ENCODE measurements around the gene PPP4R3B. TPM values are rescaled to one million over a fixed set of nuclear protein-coding genes. Genes with fewer than 3 reads are reported as not detected.

PPP4R3B gene
- polyA plus RNA-seq, result 59.4 TPM

DNA sequence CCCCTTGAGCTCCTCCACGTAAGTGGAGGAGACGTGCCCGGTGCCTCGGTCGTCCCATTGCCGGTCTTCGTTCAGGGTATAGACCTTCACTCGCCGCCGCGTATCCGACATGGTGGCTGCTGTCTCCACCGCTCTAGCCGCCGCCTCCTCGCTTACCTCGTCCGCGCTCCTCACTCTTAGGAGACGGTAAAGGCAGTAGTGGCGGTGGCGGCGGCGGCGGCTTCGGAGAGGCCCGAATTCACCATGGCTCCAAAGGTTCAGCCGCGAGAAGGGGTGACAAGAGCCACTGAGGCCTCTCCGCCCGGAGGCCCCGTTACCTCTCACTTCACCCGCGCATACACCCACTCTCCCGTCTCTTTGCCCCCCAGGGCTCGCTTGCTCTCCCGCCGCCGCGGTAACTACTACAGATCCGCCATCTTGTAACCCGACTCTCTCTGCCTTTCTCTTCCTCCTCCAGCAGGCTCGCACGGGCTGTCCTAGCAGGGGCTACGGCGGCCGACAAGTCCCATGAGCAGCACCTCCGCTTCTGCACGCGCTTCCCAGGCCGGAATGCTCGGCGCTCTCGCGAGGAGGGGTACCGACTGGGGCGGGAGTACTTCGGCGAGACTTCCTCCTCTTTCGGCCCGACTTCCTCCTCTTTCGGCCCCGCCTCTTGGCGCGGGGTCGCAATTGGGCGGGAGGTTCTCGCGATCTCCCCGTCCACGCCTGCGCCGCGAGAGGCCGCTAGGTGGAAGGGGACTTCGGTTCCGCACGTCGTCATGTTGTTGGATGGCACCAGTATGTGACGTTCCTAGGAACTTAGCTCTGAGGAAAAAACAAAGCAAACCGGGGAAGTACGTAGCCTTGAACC, at the start of gene PPP4R3B:
PPP4R3B (minus strand) TSS at position 448 of the 850 bp plus-strand sequence; CDS start at position 111, 337 bp downstream.
- Mint-ChIP-seq H3K36me3 (peaks cover 6% of the 10 kb centered on the region), H3K27ac (no peak within 1 kb of the TSS), H3K4me3 (no peak within 1 kb of the TSS), H3K27me3 (no peaks in the 10 kb centered on the region), H3K9me3 (no peaks in the 10 kb centered on the region), H3K4me1 (peaks cover 10 to 44% (median 36%) of the 10 kb centered on the region in 3 donors)

DNA sequence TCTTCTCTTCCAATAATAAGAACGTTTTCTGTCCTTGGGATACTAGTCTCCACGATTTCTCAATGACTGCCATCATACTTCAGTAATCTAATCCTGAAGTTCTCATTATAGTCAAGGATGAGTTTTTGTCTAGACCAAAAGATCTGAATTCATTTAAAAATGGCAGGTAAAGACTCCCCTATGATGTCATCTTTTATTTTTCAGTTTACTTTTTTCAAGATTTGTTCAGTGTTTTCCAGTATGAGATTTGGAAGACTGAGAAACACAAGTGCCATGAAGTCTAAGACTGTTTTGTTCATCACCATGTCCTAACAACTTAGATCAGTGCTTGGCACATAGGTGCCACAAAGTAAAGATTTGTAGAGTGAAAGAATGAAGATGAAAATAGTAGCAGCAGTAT, 35.8 kb upstream of the PPP4R3B start:
- Mint-ChIP-seq H3K27me3 (no peaks in the 10 kb centered on the region), H3K36me3 (peaks cover 12% of the 10 kb centered on the region), H3K4me3 (no peak overlapping the region), H3K9me3 (no peaks in the 10 kb centered on the region), H3K4me1 (no peaks in the 10 kb centered on the region), H3K27ac (no peak overlapping the region)

DNA sequence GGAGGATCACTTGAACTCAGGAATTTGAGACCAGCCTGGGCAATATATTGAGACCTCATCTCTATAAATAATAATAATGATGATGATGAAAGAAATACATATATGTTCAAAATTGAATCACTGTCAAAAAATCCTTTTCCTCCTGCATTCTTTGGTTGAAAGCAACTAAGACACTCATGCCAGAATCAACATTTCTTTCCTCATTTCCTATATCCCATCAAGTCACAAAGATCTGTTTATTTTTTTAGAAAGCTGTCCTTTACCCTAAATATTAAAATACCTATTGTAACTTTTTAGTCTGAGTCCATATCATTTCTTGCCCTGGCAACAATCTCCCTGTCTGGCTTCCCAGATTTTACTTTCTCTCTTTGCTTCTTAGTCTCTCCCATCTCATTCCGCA, 31.8 kb upstream of the PPP4R3B start:
- peaks cover 8% of the 10 kb centered on the region for H3K36me3 Mint-ChIP-seq
- no peak overlapping the region for H3K27ac Mint-ChIP-seq
- no peaks in the 10 kb centered on the region for H3K9me3 Mint-ChIP-seq
- H3K27me3 Mint-ChIP-seq, result no peaks in the 10 kb centered on the region
- H3K4me1 Mint-ChIP-seq, result no peaks in the 10 kb centered on the region
- H3K4me3 Mint-ChIP-seq, result no peak overlapping the region

DNA sequence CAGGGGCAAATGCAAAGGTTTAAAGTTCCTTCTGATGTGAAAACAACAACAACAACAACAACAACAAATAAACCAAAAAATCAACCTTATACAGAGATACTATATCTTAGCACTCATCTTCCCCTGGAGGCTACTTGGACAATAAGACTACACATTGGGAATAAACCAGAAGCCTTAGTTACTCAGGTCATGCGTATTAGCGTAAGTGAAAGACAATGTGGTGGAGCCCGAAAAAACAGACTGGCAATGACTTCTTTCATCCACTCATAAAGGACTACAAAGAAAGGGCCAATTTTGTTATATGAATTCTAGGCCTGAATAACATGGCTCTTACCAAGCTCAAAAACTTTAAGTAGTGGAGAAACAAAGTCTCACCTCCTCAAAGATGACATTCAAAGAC, 19.4 kb upstream of the PPP4R3B start:
- Mint-ChIP-seq H3K27me3 (no peaks in the 10 kb centered on the region), H3K4me3 (no peak overlapping the region), H3K4me1 (no peaks in the 10 kb centered on the region), H3K27ac (no peak overlapping the region), H3K9me3 (no peaks in the 10 kb centered on the region), H3K36me3 (peaks cover 5% of the 10 kb centered on the region)

DNA sequence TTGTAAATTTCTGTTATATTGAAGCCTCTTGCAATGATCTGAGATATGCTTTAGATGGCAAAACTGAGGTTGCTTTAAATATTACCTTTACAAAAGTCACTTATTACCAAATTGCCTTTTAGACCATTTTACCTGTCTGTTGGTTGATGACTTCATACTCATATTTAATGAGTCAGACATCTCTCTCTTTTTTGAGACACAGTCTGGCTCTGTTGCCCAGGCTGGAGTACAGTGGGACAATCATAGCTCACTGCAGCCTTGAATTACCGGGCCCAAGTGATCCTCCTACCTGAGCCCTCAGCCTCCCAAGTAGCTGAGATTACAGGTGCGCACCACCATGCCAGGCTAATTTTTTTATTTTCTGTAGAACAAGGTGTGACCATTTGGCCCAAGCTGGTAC, 11.5 kb upstream of the PPP4R3B start:
- peaks cover 4% of the 10 kb centered on the region for H3K36me3 Mint-ChIP-seq
- H3K4me3 Mint-ChIP-seq, result no peak overlapping the region
- H3K4me1 Mint-ChIP-seq, result peaks cover 12 to 28% (median 17%) of the 10 kb centered on the region in 3 donors
- H3K27me3 Mint-ChIP-seq, result no peaks in the 10 kb centered on the region
- H3K9me3 Mint-ChIP-seq, result no peaks in the 10 kb centered on the region
- H3K27ac Mint-ChIP-seq, result no peak overlapping the region

DNA sequence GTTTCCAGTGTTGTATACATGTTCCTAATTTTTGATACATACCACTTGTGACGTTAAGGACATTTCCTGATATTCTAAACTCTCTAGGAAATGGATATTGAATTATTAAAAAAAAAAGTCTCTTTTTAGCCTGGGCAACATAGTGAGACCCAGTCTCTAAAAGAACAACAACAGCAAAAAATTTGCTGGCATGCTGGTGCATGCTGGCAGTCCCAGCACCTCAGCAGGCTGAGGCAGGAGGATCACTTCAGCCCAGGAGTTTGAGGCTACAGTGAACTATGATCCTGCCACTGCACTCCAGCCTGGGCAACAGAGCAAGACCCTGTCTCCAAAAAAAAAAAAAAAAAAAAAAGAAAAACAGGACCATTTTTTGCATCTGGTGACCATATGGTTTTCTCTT, 10.5 kb upstream of the PPP4R3B start:
- Mint-ChIP-seq H3K27me3 (no peaks in the 10 kb centered on the region), H3K36me3 (peaks cover 4% of the 10 kb centered on the region), H3K9me3 (no peaks in the 10 kb centered on the region), H3K27ac (no peak overlapping the region), H3K4me3 (no peak overlapping the region), H3K4me1 (peaks cover 17 to 38% (median 27%) of the 10 kb centered on the region in 3 donors)

DNA sequence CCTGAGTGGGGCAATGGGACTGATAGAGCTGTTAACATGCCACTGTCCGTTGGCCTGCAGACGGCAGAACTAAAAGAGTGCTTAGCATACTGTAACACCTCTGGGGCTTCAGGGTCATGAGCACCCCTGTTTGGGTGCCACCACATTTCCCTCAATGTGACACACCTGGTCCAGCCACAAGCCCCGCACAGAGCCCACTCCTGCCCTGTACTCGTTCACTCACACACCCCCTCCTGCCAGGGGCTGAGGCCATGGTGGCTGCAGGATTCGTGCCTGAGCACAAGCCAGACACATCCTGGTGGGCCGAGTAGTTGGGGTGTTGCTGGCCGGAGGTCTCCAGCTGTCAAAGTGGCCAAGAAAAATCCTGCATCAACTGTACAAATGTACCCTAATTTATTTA, 4.4 kb upstream of the PPP4R3B start:
- Mint-ChIP-seq H3K36me3 (peaks cover 2% of the 10 kb centered on the region), H3K27ac (no peak overlapping the region), H3K27me3 (no peaks in the 10 kb centered on the region), H3K4me3 (no peak overlapping the region), H3K9me3 (no peaks in the 10 kb centered on the region), H3K4me1 (peaks cover 37 to 50% (median 41%) of the 10 kb centered on the region in 3 donors)

DNA sequence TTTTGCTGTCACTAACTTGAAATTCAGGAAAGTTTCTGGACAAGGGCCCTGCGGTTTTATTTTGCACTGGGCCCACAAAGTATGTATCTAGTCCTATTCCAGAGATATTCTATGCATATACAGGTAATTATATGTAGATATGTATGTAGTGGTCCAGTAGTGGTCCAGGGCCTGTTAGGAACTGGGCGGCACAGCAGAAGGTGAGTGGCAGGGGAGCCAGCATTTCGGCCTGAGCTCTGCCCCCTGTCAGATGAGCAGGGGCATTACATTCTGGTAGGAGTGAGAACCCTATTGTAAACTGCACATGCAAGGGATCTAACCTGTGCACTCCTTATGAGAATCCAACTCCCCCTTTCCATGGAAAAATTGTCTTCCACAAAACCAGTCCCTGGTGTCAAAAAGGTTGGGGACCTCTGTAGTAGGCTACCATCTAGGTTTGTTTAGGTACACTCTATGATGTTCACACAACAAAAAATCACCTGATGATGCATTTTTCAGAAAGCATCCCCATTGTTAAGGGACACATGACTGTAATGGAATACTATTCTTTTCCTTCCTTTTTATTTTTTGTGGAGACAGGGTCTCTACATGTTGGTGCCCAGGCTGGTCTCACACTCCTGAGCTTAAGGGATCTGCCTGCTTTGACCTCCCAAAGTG, 2.8 kb upstream of the PPP4R3B start:
- H3K36me3 Mint-ChIP-seq, result peaks cover 2% of the 10 kb centered on the region
- H3K4me1 Mint-ChIP-seq, result peaks cover 22 to 54% (median 42%) of the 10 kb centered on the region in 3 donors
- peak overlapping the region; percentile 73 to 85 (median 75) for H3K27ac Mint-ChIP-seq
- H3K9me3 Mint-ChIP-seq, result no peaks in the 10 kb centered on the region
- H3K4me3 Mint-ChIP-seq, result peak overlapping the region in 2 of 4 donors; percentile 14 to 85
- no peaks in the 10 kb centered on the region for H3K27me3 Mint-ChIP-seq

DNA sequence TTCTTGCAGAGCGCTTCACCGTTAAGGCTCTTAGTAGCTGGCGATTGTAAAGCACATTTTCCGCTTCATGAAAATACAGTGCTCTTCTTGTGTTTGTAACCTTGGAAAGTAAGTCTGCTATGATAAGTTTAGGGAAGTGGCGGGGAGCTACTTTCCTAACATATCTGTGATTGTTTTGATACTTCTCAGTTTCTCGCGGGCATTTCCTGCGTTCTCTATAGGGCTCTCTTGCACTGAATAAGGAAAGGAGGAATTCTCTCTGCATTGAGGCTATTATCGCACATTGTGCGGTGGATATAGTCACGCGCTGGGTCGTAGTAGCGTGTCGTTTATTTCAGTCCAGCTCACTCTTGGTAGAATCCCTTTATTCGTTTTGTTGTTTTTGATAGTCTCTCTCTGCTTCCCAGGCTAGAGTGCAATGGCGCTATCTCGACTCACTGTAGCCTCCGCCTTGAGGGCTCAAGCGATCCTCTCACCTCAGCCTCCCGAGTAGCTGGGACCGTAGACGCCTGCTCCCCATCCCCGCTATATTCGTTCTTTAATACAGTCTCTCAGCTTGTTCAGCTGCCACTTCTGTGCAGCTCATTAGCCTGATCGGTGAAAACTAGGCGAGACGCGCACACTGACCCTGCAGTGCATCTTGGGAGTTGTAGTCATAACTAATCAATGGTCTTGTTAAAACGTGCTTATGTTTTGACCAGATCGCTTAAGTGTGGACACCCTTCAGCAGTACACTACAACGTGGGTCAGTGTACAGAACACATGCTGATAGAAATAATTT, 1.0 kb upstream of the PPP4R3B start:
- Mint-ChIP-seq H3K27me3 (no peaks in the 10 kb centered on the region), H3K36me3 (peaks cover 6% of the 10 kb centered on the region), H3K4me1 (peaks cover 21 to 54% (median 37%) of the 10 kb centered on the region in 3 donors), H3K27ac (no peak overlapping the region), H3K4me3 (no peak overlapping the region), H3K9me3 (no peaks in the 10 kb centered on the region)

DNA sequence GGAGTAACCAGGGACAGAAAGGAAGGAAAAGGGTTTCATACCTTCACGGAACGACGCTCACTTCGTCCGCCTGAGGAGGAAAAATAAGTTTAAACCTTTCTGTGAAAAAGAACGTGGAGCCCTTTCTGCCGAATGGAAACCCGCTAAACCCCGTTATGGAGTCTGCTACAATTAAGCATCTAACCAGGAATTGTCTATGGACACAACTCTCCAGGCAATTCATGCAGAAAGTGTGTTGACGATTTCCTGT, 528 bp upstream of the PPP4R3B start:
- H3K4me1 Mint-ChIP-seq, result peaks cover 16 to 50% (median 37%) of the 10 kb centered on the region in 3 donors

DNA sequence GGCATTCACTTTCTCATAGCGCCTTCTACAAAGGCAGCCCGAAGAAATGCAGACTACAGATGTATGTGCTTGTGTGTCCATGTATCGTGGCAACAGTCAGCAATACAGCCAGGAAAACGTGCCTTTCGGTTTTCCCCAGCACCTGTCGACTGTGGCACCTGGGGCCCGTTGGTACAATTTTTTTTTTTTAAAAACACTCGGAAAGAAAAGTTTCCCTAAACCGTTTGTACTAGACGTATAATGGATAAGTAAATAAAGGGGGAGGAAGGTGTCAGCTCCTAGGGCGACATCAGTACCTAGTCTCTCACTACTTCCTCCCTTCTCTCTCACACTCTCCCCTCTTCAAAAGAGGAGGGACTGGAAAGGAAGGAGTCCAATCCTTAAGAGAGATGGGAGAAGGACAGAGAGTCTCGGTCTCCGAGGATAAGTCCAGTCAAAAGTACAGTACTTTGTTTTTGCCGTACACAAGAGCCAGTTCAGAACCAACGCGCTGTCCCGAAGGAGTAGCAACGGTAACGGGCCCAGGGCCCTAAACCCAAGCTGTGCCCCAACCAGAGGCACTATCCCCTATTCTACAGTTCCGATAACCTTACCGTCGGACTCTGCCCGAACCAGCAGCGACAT, 759 bp downstream of the PPP4R3B start:
- no peaks in the 10 kb centered on the region for H3K9me3 Mint-ChIP-seq
- H3K4me3 Mint-ChIP-seq, result no peak overlapping the region
- H3K27ac Mint-ChIP-seq, result no peak overlapping the region
- H3K4me1 Mint-ChIP-seq, result peaks cover 8 to 38% (median 33%) of the 10 kb centered on the region in 3 donors
- peaks cover 6% of the 10 kb centered on the region for H3K36me3 Mint-ChIP-seq
- H3K27me3 Mint-ChIP-seq, result no peaks in the 10 kb centered on the region

More for the DNA sequence above, 528 bp upstream of the PPP4R3B start:
- H3K4me3 Mint-ChIP-seq, result no peak overlapping the region
- no peak overlapping the region for H3K27ac Mint-ChIP-seq
- H3K36me3 Mint-ChIP-seq, result peaks cover 6% of the 10 kb centered on the region
- H3K27me3 Mint-ChIP-seq, result no peaks in the 10 kb centered on the region
- no peaks in the 10 kb centered on the region for H3K9me3 Mint-ChIP-seq

DNA sequence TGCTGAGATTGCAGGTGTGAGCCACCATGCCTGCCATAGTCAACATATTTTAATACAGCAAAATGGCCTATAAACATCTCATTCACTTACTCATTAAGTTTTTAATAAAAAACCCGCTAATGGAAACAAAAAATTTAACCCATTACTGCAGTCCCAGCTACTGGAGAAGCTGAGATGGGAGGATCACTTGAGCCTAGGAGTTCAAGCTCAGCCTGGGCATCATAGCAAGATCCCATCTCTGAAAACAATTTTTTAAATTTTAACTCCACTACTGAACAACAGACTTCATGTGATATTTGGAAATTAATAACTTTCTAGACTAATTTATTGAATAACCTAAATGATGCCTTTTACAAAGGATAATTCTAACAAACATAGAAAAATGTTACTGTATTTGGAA, 5.4 kb downstream of the PPP4R3B start:
- H3K27ac Mint-ChIP-seq, result no peak overlapping the region
- H3K9me3 Mint-ChIP-seq, result no peaks in the 10 kb centered on the region
- peaks cover 20 to 38% (median 34%) of the 10 kb centered on the region in 3 donors for H3K4me1 Mint-ChIP-seq
- H3K27me3 Mint-ChIP-seq, result no peaks in the 10 kb centered on the region
- H3K4me3 Mint-ChIP-seq, result no peak overlapping the region
- peaks cover 9% of the 10 kb centered on the region for H3K36me3 Mint-ChIP-seq

DNA sequence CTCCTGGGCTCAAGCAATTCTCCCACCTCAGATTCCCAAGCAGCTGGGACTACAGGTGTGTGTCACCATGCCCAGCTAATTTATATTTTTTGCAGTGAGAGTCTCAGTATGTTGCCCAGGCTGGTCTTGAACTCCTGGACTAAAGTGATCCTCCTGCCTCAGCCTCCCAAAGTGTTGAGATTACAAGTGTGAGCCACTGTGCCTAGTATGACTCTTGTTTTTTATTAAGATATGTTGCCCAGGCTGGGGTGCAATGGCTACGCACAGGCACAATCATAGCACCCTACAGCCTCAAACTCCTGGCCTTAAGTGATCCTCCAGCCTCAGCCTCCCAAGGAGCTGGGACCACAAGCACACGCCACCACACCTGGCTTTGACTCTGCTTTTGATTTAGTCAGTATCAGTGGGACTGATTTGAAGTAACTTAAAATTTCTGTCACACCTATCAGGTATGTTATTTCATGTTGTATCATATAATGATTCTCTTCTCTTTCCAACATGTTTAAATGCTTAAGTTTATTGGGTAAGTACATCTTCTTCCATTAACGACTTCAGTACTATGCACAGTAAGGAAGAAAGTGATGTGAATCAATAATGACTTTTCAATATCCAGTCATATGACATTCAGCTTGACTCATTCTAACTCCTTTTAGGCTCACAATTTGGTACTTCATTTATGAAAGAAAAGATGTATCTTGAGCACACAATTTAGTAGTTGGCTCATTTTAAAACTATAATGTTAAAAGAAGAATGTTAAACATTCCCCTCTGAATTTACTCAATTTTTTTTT, 6.3 kb downstream of the PPP4R3B start:
- Mint-ChIP-seq H3K9me3 (no peaks in the 10 kb centered on the region), H3K27ac (peak overlapping the region; percentile 31 to 70 (median 48)), H3K27me3 (no peaks in the 10 kb centered on the region), H3K4me3 (no peak overlapping the region), H3K36me3 (peaks cover 12% of the 10 kb centered on the region), H3K4me1 (peaks cover 21 to 39% (median 37%) of the 10 kb centered on the region in 3 donors)

DNA sequence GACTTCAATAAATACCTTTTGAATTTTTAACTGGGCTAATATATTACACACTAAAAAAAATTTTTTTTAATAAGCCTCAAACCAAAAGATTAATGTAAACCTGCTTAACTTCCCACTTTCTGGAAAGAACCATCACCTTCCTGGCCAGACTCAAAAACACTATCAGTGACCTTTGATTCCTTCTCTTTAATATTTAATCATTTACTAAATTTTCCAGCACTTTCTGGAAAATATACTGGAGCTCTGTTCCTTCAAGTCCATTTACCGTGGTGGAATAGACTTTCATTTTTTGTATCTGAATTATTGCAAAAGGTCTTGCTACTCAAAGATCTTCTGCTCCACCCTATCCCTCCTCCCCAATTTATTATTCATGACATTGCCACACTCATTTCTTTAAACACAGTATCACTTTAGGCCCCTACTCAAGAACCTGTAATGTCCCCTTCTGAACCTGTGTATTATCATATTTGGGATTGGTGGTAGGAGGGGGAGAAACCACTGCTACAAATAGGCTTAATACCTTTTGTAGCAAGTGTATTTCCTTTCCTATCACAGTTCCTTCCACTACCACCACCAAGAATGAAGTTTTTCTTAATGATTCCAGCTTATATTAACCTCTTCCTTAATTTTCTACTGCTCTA, 7.4 kb downstream of the PPP4R3B start:
- peaks cover 17 to 37% (median 34%) of the 10 kb centered on the region in 3 donors for H3K4me1 Mint-ChIP-seq
- H3K27ac Mint-ChIP-seq, result peak overlapping the region in 2 of 3 donors; percentile 46 to 48
- peak overlapping the region in 1 of 4 donors; percentile 5 for H3K4me3 Mint-ChIP-seq
- H3K9me3 Mint-ChIP-seq, result no peaks in the 10 kb centered on the region
- peaks cover 12% of the 10 kb centered on the region for H3K36me3 Mint-ChIP-seq
- no peaks in the 10 kb centered on the region for H3K27me3 Mint-ChIP-seq

All from IgD-negative memory B cell (primary cell).